ENCODE results near the gene AOPEP. TPM values are rescaled to one million over a fixed set of nuclear protein-coding genes. Genes with fewer than 3 reads are reported as not detected.

Gene AOPEP
- total RNA-seq, 2 experiments from 2014 or later = 13.5 to 17.0 TPM

- H3K27me3 Mint-ChIP-seq = peaks cover 14% of the 10 kb centered on the region
- H3K36me3 Mint-ChIP-seq (ENCODE audit: low read depth) = no peaks in the 10 kb centered on the region
- no peak overlapping the region for H3K27ac Mint-ChIP-seq
- no peaks in the 10 kb centered on the region for H3K9me3 Mint-ChIP-seq
- CTCF ChIA-PET = interaction anchor here (1.5 kb wide), 1 partner anchor 16 kb away, joined by 5 read pairs; no protein-coding TSS in a partner anchor
- POLR2A ChIA-PET = no interaction called here
- H3K4me3 Mint-ChIP-seq = no peak overlapping the region
- DNase-seq = no peak
- no peaks in the 10 kb centered on the region for H3K4me1 Mint-ChIP-seq
Measured at GRCh38 chr9:94697972-94698581, 28.4 kb upstream of the AOPEP start.

GRCh38 chr9:94699715-94700373 is 26.7 kb upstream of the AOPEP start:
- Mint-ChIP-seq H3K9me3 (no peaks in the 10 kb centered on the region), H3K36me3 (ENCODE audit: low read depth) (no peaks in the 10 kb centered on the region), H3K4me1 (no peaks in the 10 kb centered on the region), H3K27ac (no peak overlapping the region), H3K4me3 (no peak overlapping the region), H3K27me3 (peaks cover 15% of the 10 kb centered on the region)
- POLR2A ChIA-PET = no interaction called here
- CTCF ChIA-PET = no interaction called here
- DNase-seq = no peak

- Mint-ChIP-seq H3K27ac (no peak overlapping the region), H3K4me1 (no peaks in the 10 kb centered on the region), H3K27me3 (peaks cover 20% of the 10 kb centered on the region), H3K4me3 (no peak overlapping the region), H3K36me3 (ENCODE audit: low read depth) (no peaks in the 10 kb centered on the region), H3K9me3 (no peaks in the 10 kb centered on the region)
- POLR2A ChIA-PET = no interaction called here
- DNase-seq = no peak
- CTCF ChIA-PET = no interaction called here
Measured at GRCh38 chr9:94700445-94700844, 26.1 kb upstream of the AOPEP start.

GRCh38 chr9:94703488-94704140 is 22.9 kb upstream of the AOPEP start:
- Mint-ChIP-seq H3K4me3 (no peak overlapping the region), H3K27me3 (peaks cover 32% of the 10 kb centered on the region), H3K4me1 (no peaks in the 10 kb centered on the region), H3K27ac (no peak overlapping the region), H3K9me3 (no peaks in the 10 kb centered on the region), H3K36me3 (ENCODE audit: low read depth) (no peaks in the 10 kb centered on the region)
- ChIA-PET POLR2A (no interaction called here), CTCF (no interaction called here)
- no peak for DNase-seq

- CTCF ChIA-PET = interaction anchor here (1.0 to 1.4 kb wide), 3 partner anchors 25 to 426 kb away, joined by 3 to 6 read pairs (median 4); no protein-coding TSS in a partner anchor
- POLR2A ChIA-PET = no interaction called here
Measured at GRCh38 chr9:94705162-94705702, 21.3 kb upstream of the AOPEP start.

GRCh38 chr9:94706922-94707321 is 19.6 kb upstream of the AOPEP start:
- Mint-ChIP-seq H3K4me1 (no peaks in the 10 kb centered on the region), H3K4me3 (no peak overlapping the region), H3K27ac (no peak overlapping the region), H3K27me3 (peaks cover 27% of the 10 kb centered on the region), H3K36me3 (ENCODE audit: low read depth) (no peaks in the 10 kb centered on the region), H3K9me3 (no peaks in the 10 kb centered on the region)
- CTCF ChIA-PET = interaction anchor here (0.6 kb wide), 1 partner anchor 207 kb away, joined by 3 read pairs; no protein-coding TSS in a partner anchor
- no peak for DNase-seq
- POLR2A ChIA-PET = no interaction called here

More at GRCh38 chr9:94705162-94705702, 21.3 kb upstream of the AOPEP start:
- no peaks in the 10 kb centered on the region for H3K9me3 Mint-ChIP-seq
- H3K27ac Mint-ChIP-seq = no peak overlapping the region
- no peak for DNase-seq
- no peaks in the 10 kb centered on the region for H3K4me1 Mint-ChIP-seq
- no peaks in the 10 kb centered on the region for H3K36me3 Mint-ChIP-seq (ENCODE audit: low read depth)
- H3K4me3 Mint-ChIP-seq = no peak overlapping the region
- H3K27me3 Mint-ChIP-seq = peaks cover 28% of the 10 kb centered on the region

- H3K27me3 Mint-ChIP-seq = peaks cover 27% of the 10 kb centered on the region
- no peak overlapping the region for H3K4me3 Mint-ChIP-seq
- H3K36me3 Mint-ChIP-seq (ENCODE audit: low read depth) = no peaks in the 10 kb centered on the region
- peaks cover 6% of the 10 kb centered on the region for H3K9me3 Mint-ChIP-seq
- no peak overlapping the region for H3K27ac Mint-ChIP-seq
- H3K4me1 Mint-ChIP-seq = no peaks in the 10 kb centered on the region
- DNase-seq = no peak
- ChIA-PET CTCF (no interaction called here), POLR2A (no interaction called here)
Measured at GRCh38 chr9:94713436-94714215, 12.9 kb upstream of the AOPEP start.

DNA sequence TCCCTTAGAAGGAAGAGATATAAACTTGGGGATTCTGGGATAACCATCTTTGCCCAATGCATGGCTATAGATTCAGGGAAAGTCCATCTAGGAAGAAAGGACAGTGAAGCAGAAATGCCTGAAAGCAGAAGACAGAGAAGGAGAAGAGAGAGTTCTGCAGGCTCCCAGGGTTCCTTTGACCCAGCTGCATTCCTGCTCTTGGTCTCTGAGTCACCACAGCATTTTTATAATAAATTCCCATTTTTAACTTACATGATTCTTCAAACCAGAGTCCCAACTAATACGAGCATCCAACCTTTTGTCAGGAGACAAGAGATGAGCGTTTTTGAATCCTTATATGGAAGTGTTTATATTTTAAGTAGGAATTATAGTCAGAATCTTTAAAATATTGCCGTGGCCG is 12.0 kb upstream of the AOPEP start:
- Mint-ChIP-seq H3K27me3 (peaks cover 27% of the 10 kb centered on the region), H3K36me3 (ENCODE audit: low read depth) (no peaks in the 10 kb centered on the region), H3K27ac (no peak overlapping the region), H3K4me1 (no peaks in the 10 kb centered on the region), H3K9me3 (peaks cover 6% of the 10 kb centered on the region), H3K4me3 (no peak overlapping the region)
- DNase-seq = no peak
- ChIA-PET CTCF (no interaction called here), POLR2A (no interaction called here)

DNA sequence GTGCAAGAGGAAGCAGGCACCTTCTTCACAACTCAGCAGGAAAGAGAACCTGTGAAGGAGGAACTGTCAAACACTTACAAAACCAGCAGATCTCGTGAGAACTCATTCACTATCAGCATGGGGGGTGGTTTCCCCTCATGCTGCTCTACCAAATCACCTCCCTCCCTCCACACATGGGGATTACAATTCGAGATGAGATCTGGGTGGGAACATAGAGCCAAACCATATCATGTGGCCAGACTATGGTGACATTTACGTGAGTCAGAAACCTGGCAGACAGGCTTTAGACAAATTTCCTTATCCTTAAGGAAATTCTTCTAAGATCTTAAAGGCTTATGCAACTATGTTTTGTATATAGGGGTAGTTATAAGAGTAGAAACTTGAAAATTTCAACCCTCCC is 8.7 kb upstream of the AOPEP start:
- Mint-ChIP-seq H3K27ac (no peak overlapping the region), H3K4me1 (no peaks in the 10 kb centered on the region), H3K4me3 (no peak overlapping the region), H3K9me3 (peaks cover 6% of the 10 kb centered on the region), H3K27me3 (peaks cover 19% of the 10 kb centered on the region), H3K36me3 (ENCODE audit: low read depth) (no peaks in the 10 kb centered on the region)
- no peak for DNase-seq
- CTCF ChIA-PET = interaction anchor here (0.9 to 1.4 kb wide), 2 partner anchors 9 to 49 kb away, joined by 3 read pairs; partner anchors contain the start of gene AOPEP
- POLR2A ChIA-PET = no interaction called here

- no peaks in the 10 kb centered on the region for H3K36me3 Mint-ChIP-seq (ENCODE audit: low read depth)
- DNase-seq = no peak
- CTCF ChIA-PET = no interaction called here
- peaks cover 6% of the 10 kb centered on the region for H3K9me3 Mint-ChIP-seq
- no peak overlapping the region for H3K4me3 Mint-ChIP-seq
- POLR2A ChIA-PET = no interaction called here
- H3K27me3 Mint-ChIP-seq = peaks cover 12% of the 10 kb centered on the region
- no peaks in the 10 kb centered on the region for H3K4me1 Mint-ChIP-seq
- H3K27ac Mint-ChIP-seq = no peak overlapping the region
Measured at GRCh38 chr9:94718936-94719335, 7.6 kb upstream of the AOPEP start.

DNA sequence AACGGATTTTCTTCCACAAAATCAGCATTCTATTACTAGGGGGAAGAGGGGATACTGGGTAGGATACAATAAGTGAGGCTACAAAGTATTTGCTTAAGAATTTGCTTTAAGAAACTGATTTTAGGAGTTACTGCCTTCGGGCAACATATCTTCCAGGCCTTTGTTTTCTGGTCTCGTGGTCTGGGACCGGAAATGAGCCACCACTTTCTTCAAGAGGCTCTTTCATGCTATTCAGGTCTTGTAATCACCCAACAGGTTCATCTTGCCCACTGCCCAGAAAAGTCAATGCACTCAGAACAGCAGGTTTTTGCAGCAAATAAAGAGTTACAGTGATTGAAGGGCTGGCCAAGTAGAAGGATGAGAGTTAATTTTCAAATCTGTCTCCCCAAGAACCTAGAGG is 6.6 kb upstream of the AOPEP start:
- Mint-ChIP-seq H3K27me3 (peaks cover 8% of the 10 kb centered on the region), H3K27ac (no peak overlapping the region)
- CTCF ChIA-PET = no interaction called here

DNA sequence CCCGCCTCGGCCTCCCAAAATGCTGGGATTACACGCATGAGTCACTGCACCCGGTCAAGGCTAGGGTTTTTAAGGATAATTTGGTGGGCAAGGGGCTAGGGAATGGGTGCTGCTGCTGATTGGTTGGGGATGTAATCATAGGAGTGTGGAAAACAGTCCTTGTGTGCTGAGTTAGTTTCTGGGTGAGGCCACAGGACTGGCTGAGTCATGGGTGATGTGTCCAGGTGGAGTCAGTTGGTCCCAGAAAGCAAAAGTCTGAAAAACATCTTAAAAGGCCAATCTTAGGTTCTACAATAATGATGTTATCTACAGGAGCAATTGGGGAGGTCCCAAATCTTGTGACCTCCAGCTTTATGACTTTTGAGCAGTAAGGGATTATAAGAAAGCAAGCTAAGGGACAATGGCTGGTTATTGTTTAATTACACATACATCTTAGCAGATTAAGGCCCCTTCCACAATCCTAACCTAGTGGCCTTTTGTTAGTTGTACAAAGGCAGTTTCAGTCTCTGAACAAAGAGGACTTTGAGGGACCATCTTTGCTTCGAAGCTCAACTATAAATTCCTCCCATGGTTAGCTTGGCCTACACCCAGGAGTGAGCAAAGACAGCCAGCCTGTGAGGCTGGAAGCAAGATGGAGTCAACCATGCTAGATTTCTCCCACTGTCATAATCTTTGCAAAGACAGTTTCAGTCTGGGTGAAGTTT is 5.5 kb upstream of the AOPEP start:
- Mint-ChIP-seq H3K4me3 (no peak overlapping the region), H3K36me3 (ENCODE audit: low read depth) (no peaks in the 10 kb centered on the region), H3K27me3 (peaks cover 6% of the 10 kb centered on the region), H3K4me1 (peaks cover 1% of the 10 kb centered on the region), H3K9me3 (peaks cover 6% of the 10 kb centered on the region), H3K27ac (no peak overlapping the region)
- ChIA-PET CTCF (interaction anchor here (1.2 kb wide), 1 partner anchor 62 kb away, joined by 3 read pairs; no protein-coding TSS in a partner anchor), POLR2A (no interaction called here)
- no peak for DNase-seq

More for the DNA sequence above, 6.6 kb upstream of the AOPEP start:
- H3K4me3 Mint-ChIP-seq = no peak overlapping the region
- H3K9me3 Mint-ChIP-seq = peaks cover 6% of the 10 kb centered on the region
- POLR2A ChIA-PET = no interaction called here
- DNase-seq = no peak
- H3K4me1 Mint-ChIP-seq = no peaks in the 10 kb centered on the region
- no peaks in the 10 kb centered on the region for H3K36me3 Mint-ChIP-seq (ENCODE audit: low read depth)

Measured in activated CD4-positive, alpha-beta memory T cell treated with anti-CD3 and anti-CD28 coated beads, Interleukin-2, amount 10 ng/mL, durations not matched to agents 7 days and 5 days (primary cell).